K562 (cell line): ENCODE data around the gene ZNF775. TPM values are rescaled to one million over a fixed set of nuclear protein-coding genes. Genes with fewer than 3 reads are reported as not detected.

Source experiments
- ATAC-seq: fragments of 200-7000 bp; cut with Tn5 transposase; 3 replicates; pipeline ENCODE4 v1.9.1; 2020; ENCODE audit warnings: moderate library complexity
- BruUV-seq: library from RNA; stranded (reverse); fragments of 400-500 nt; replicated peaks from 2 replicates; lab custom pipeline; 2021; lab: Mats Ljungman, UMichigan
- CTCF ChIA-PET: fragments of 300-600 bp; formaldehyde crosslinking; extraction: SDS; loops from one replicate; lab custom pipeline; 2021; ENCODE audit warnings: low intra/inter-chr PET ratio; lab: Yijun Ruan, JAX
- POLR2A ChIA-PET: fragments of 300-600, 350-650 bp; sonication (Branson Sonifier 250); formaldehyde crosslinking; extraction: SDS; loops from one replicate; lab custom pipeline; 2021; ENCODE audit warnings: antibody characterized with exemption, inconsistent platforms; lab: Yijun Ruan, JAX
- DNase-seq, 4 experiments: peaks; one replicate each; pipeline versions ENCODE4 v3.0.0 to v3.0.0-alpha.2; 2011 to 2018; ENCODE audit warnings: low spot score in 3 of 4, mixed read lengths in 3 of 4; ENCODE audit errors: extremely low read depth in 1 of 4
- FAIRE-seq: peaks from 2 replicates; lab custom pipeline; 2011; peaks lifted over from hg19 to GRCh38; lab: Jason Lieb, UNC
- H2AFZ ChIP-seq: 2 replicates; pipeline ENCODE4 v1.6.0; 2011; ENCODE audit warnings: low read depth, low read length, control low read depth, inconsistent platforms
- H3K27ac ChIP-seq: fragments of 200-600 bp; 3 replicates; pipeline ENCODE4 v1.8.0; 2011; ENCODE audit warnings: low read depth, mild to moderate bottlenecking, control low read depth, inconsistent platforms, low read length, moderate library complexity, mixed read lengths; ENCODE audit errors: extremely low read depth
- H3K27me3 ChIP-seq, 2 experiments: fragments of 300-600 bp in 1 of 2; 2 replicates in 1 of 2; 3 replicates in 1 of 2; pipeline versions ENCODE4 v1.6.0 to v1.8.0; 2011; ENCODE audit warnings: inconsistent platforms in 2 of 2, low read length in 2 of 2, mild to moderate bottlenecking in 1 of 2, mixed read lengths in 1 of 2, moderate library complexity in 1 of 2; ENCODE audit not compliant: control insufficient read depth in 2 of 2, insufficient read depth in 2 of 2
- H3K36me3 ChIP-seq: fragments of 300-600 bp; 3 replicates; pipeline ENCODE4 v1.8.0; 2011; ENCODE audit warnings: mild to moderate bottlenecking, low read length, inconsistent platforms; ENCODE audit not compliant: control insufficient read depth, insufficient read depth
- H3K4me1 ChIP-seq, 2 experiments: fragments of 200-600 bp in 1 of 2; replicated peaks in 1 of 2; 2 replicates in 1 of 2; 3 replicates in 1 of 2; pipeline versions ENCODE4 v1.5.1 to v1.8.0; 2011; ENCODE audit warnings: inconsistent platforms in 2 of 2, low read length in 2 of 2, mild to moderate bottlenecking in 1 of 2, mixed read lengths in 1 of 2, moderate library complexity in 1 of 2; ENCODE audit not compliant: control insufficient read depth in 2 of 2, insufficient read depth in 2 of 2
- H3K4me2 ChIP-seq: 2 replicates; pipeline ENCODE4 v1.6.1; 2011; ENCODE audit warnings: low read length, control low read depth, inconsistent platforms, mixed read lengths; ENCODE audit not compliant: insufficient read depth
- H3K4me3 ChIP-seq: fragments of 200-600 bp; sonication (generic), shearing (Covaris generic); 2 replicates; pipeline ENCODE4 v1.5.1; 2016; ENCODE audit warnings: control low read depth, inconsistent platforms
- H3K79me2 ChIP-seq: fragments of 200-600 bp; 3 replicates; pipeline ENCODE4 v1.8.0; 2011; ENCODE audit warnings: low read length, inconsistent platforms; ENCODE audit not compliant: control insufficient read depth, insufficient read depth
- H3K9ac ChIP-seq, 2 experiments: 2 replicates each; pipeline versions ENCODE4 v1.6.0 to v1.6.1; 2011; ENCODE audit warnings: low read depth in 2 of 2, low read length in 2 of 2, control low read depth in 1 of 2, inconsistent platforms in 1 of 2, mild to moderate bottlenecking in 1 of 2, mixed read lengths in 1 of 2; ENCODE audit not compliant: insufficient read depth in 1 of 2
- H3K9me1 ChIP-seq: one replicate; pipeline ENCODE4 v1.6.0; 2011; ENCODE audit warnings: inconsistent platforms, mild to moderate bottlenecking, low read length, moderate library complexity; ENCODE audit not compliant: control insufficient read depth, insufficient read depth
- H3K9me3 ChIP-seq: replicated peaks from 2 replicates; pipeline ENCODE4 v1.5.1; 2011; ENCODE audit warnings: low read depth, low read length, inconsistent platforms; ENCODE audit not compliant: control insufficient read depth, insufficient read depth
- H4K20me1 ChIP-seq: replicated peaks from 2 replicates; pipeline ENCODE4 v1.6.1; 2011; ENCODE audit warnings: low read length, inconsistent platforms, mixed read lengths; ENCODE audit not compliant: control insufficient read depth, insufficient read depth
- ARID2 ChIP-seq: fragments of 450-650 bp; IDR thresholded peaks from 2 replicates; pipeline ENCODE4 v1.6.1; 2017; ENCODE audit warnings: antibody characterized with exemption, mild to moderate bottlenecking
- CEBPB ChIP-seq: fragments of 450-650 bp; IDR thresholded peaks from 2 replicates; pipeline ENCODE4 v1.6.1; 2016; ENCODE audit warnings: missing genetic modification characterization, missing compliant biosample characterization
- CEBPG ChIP-seq, 3 experiments: fragments of 200-800 bp in 1 of 3; sonication (Bioruptor generic) in 1 of 3; sonication (generic) in 1 of 3; formaldehyde crosslinking in 1 of 3; IDR thresholded peaks in 2 of 3; conservative IDR thresholded peaks in 1 of 3; 2 replicates each; pipeline versions ENCODE4 v1.6.1 to v1.8.0; 2016 to 2022; ENCODE audit warnings: missing compliant biosample characterization in 2 of 3, missing genetic modification characterization in 2 of 3, mild to moderate bottlenecking in 1 of 3, missing genetic modification reagents in 1 of 3
- ELF2 ChIP-seq: fragments of 250-450 bp; sonication (Bioruptor Pico); IDR thresholded peaks from 2 replicates; pipeline ENCODE4 v1.5.0; 2021; ENCODE audit warnings: mild to moderate bottlenecking
- ETV5 ChIP-seq: sonication (generic); formaldehyde crosslinking; IDR thresholded peaks from 2 replicates; pipeline ENCODE4 v1.4.0; 2020; ENCODE audit warnings: low read depth, mild to moderate bottlenecking, missing genetic modification reagents
- FOXA1 ChIP-seq: fragments of 450-650 bp; IDR thresholded peaks from 2 replicates; pipeline ENCODE4 v1.6.1; 2016; ENCODE audit warnings: mild to moderate bottlenecking, borderline replicate concordance
- JUN ChIP-seq, 2 experiments: sonication (generic) in 1 of 2; formaldehyde crosslinking in 1 of 2; IDR thresholded peaks; 2 replicates each; pipeline versions ENCODE4 v1.6.1 to v1.8.0; 2012 to 2022; ENCODE audit warnings: borderline replicate concordance in 2 of 2, mild to moderate bottlenecking in 2 of 2, improper control_type of control experiment in 1 of 2, low read depth in 1 of 2, low read length in 1 of 2, missing genetic modification reagents in 1 of 2
- LARP7 ChIP-seq: fragments of 450-650 bp; IDR thresholded peaks from 2 replicates; pipeline ENCODE4 v1.6.1; 2016
- NCOA6 ChIP-seq: fragments of 450-650 bp; IDR thresholded peaks from 2 replicates; pipeline ENCODE4 v1.6.1; 2017; ENCODE audit warnings: mild to moderate bottlenecking
- PYGO2 ChIP-seq: fragments of 450-650 bp; IDR thresholded peaks from 2 replicates; pipeline ENCODE4 v1.6.1; 2016; ENCODE audit warnings: mild to moderate bottlenecking, missing genetic modification characterization, moderate library complexity, missing compliant biosample characterization
- RBM25 ChIP-seq: fragments of 200-400 bp; formaldehyde crosslinking; IDR thresholded peaks from 2 replicates; pipeline ENCODE4 v1.6.1; 2018; ENCODE audit warnings: low read length, low read depth, moderate library complexity; ENCODE audit not compliant: severe bottlenecking
- ZFP36 ChIP-seq: fragments of 150-350 bp; IDR thresholded peaks from 2 replicates; pipeline ENCODE4 v1.6.1; 2018; ENCODE audit warnings: low read length, low read depth; ENCODE audit not compliant: partially characterized antibody
- ZNF121 ChIP-seq: sonication (generic); formaldehyde crosslinking; conservative IDR thresholded peaks from 2 replicates; pipeline ENCODE4 v1.8.0; 2022; ENCODE audit warnings: missing genetic modification reagents
- ZNF212 ChIP-seq: fragments of 450-650 bp; formaldehyde crosslinking; IDR thresholded peaks from 2 replicates; pipeline ENCODE4 v1.4.0; 2020; ENCODE audit warnings: mild to moderate bottlenecking
- ZNF263 ChIP-seq: sonication (generic); formaldehyde crosslinking; IDR thresholded peaks from 2 replicates; pipeline ENCODE4 v1.8.0; 2022; ENCODE audit warnings: mild to moderate bottlenecking, missing genetic modification reagents, borderline replicate concordance
- ZNF41 ChIP-seq: fragments of 250-450 bp; sonication (Bioruptor Pico); conservative IDR thresholded peaks from 2 replicates; pipeline ENCODE4 v1.4.0; 2020; ENCODE audit warnings: mild to moderate bottlenecking
- WGBS: fragments of 100-300 bp; shearing (Covaris generic); methylation state at CpG from one replicate; pipeline ENCODE4 v1.1.6; 2016; ENCODE audit warnings: low coverage, mixed read lengths; ENCODE audit not compliant: insufficient coverage; ENCODE audit errors: missing lambda C conversion rate; 5-methylcytosine and 5-hydroxymethylcytosine counted together
- in situ Hi-C: fragments of 300-500 bp; cut with MboI; formaldehyde crosslinking; loops from 4 replicates; pipeline ENCODE4 v1.15.0; 2018; ENCODE audit warnings: inconsistent platforms, mixed read lengths
- intact Hi-C: fragments of 100-400 bp; cut with micrococcal nuclease; formaldehyde crosslinking; loops from 2 replicates; pipeline ENCODE4 v1.14.2; 2022
- polyA plus RNA-seq, 8 experiments: library from polyadenylated mRNA; depleted of rRNA in 4 of 8; stranded (reverse) in 5 of 8; unstranded in 3 of 8; fragments of >200 nt; fragmentation: Nextera tagmentation in 2 of 8; fragmentation: Illumina TruSeq in 1 of 8; extraction: Ambion mirVana in 2 of 8; extraction: Trizol in 1 of 8; gene quantifications; 2 replicates each; pipeline versions ENCODE4 v1.2.1 to v1.2.3, GENCODE V29; 2011 to 2014; ENCODE audit warnings: inconsistent platforms in 1 of 8, missing spikeins in 1 of 8
- total RNA-seq, 7 experiments: library from RNA; depleted of rRNA in 6 of 7; stranded (reverse); fragments of >200 nt in 6 of 7; fragmentation: Illumina TruSeq in 2 of 7; extraction: Trizol in 2 of 7; gene quantifications; 2 replicates each; pipeline versions ENCODE4 v1.2.1 to v1.2.3, GENCODE V29; 2011 to 2021; ENCODE audit warnings: low replicate concordance in 1 of 7
- TF ChIP-seq, protein P1 (sequence below): fragments of 250-450 bp; sonication (Bioruptor Pico); IDR thresholded peaks from 2 replicates; pipeline ENCODE4 v1.4.0; 2020; ENCODE audit warnings: mild to moderate bottlenecking, moderate library complexity
- TF ChIP-seq, protein P2 (sequence below): sonication (generic); formaldehyde crosslinking; IDR thresholded peaks from 2 replicates; pipeline ENCODE4 v1.8.1; 2023; ENCODE audit warnings: mild to moderate bottlenecking, missing genetic modification reagents, moderate library complexity

Gene ZNF775
- total and polyA plus RNA-seq, 9 of the 15 experiments (the other 6 are each of a cell fraction or from before 2014, with no cell fraction given), result 0.04 to 18.7 (median 4.9) TPM

DNA sequence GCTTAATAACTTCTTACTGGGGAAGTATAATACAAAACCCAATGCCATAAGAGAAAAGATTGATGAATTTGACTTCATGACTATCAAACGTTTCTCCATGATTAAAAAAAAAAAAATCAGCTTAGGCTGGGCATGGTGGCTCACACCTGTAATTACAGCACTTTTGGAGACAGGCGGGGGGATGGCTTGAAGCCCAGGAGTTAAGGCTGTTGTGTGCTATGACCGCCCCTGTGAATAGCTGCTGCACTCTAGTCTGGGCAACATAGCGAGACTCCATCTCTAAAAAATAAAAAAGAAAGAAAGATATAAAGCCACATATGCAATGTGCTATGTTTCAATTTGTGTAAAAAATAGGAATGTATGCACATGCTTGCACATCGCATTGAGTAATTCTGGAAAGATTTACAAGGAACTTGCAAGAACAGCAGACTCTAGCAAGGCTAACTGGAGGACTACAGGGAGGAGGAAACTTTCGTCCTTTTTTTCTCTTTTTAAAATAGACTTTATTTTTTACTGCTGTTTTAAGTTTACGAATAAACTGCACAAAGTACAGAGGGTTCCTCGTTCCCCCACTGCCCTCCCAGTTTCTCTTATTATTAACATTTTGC lies 27.4 kb upstream of the ZNF775 start:
- Histone ChIP-seq H4K20me1 (no peaks in the 10 kb centered on the region), H3K27ac (no peak overlapping the region), H3K9me3 (no peaks in the 10 kb centered on the region), H3K9ac (no peak overlapping the region), H3K36me3 (no peaks in the 10 kb centered on the region), H2AFZ (peak overlapping the region; percentile 32), H3K79me2 (no peaks in the 10 kb centered on the region), H3K4me3 (no peak overlapping the region), H3K4me2 (no peak overlapping the region), H3K9me1 (no peaks in the 10 kb centered on the region), H3K4me1 (peaks cover 14 to 15% of the 10 kb centered on the region in 2 experiments; a peak in 4 of 5 replicates)
- FAIRE-seq (no peak), DNase-seq (no peak), ATAC-seq (peak; percentile 71)
- POLR2A ChIA-PET, result interaction anchor here (0.6 kb wide), 1 partner anchor 48 kb away, joined by 3 read pairs; no protein-coding TSS in a partner anchor
- in situ Hi-C loops (no loop called here), intact Hi-C loops (loop anchor here (10.0 kb wide), 1 partner anchor 403 kb away; no protein-coding TSS in a partner anchor)
- WGBS, result 21% methylated on average over 8 of the region's 8 CpGs
- no TSS peak for BruUV-seq
- CTCF ChIA-PET, result interaction anchor here (1.0 kb wide), 1 partner anchor 97 kb away, joined by 3 read pairs; no protein-coding TSS in a partner anchor
- TF ChIP-seq ZNF121 (CRISPR knock-in tag), result peak; percentile 27; the same call in 1 of the 2 replicates
- TF ChIP-seq, protein P1, sequence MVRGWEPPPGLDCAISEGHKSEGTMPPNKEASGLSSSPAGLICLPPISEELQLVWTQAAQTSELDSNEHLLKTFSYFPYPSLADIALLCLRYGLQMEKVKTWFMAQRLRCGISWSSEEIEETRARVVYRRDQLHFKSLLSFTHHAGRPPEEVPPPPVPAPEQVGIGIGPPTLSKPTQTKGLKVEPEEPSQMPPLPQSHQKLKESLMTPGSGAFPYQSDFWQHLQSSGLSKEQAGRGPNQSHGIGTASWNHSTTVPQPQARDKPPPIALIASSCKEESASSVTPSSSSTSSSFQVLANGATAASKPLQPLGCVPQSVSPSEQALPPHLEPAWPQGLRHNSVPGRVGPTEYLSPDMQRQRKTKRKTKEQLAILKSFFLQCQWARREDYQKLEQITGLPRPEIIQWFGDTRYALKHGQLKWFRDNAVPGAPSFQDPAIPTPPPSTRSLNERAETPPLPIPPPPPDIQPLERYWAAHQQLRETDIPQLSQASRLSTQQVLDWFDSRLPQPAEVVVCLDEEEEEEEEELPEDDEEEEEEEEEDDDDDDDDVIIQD (CRISPR knock-in tag), result no peak
- TF ChIP-seq, protein P2, sequence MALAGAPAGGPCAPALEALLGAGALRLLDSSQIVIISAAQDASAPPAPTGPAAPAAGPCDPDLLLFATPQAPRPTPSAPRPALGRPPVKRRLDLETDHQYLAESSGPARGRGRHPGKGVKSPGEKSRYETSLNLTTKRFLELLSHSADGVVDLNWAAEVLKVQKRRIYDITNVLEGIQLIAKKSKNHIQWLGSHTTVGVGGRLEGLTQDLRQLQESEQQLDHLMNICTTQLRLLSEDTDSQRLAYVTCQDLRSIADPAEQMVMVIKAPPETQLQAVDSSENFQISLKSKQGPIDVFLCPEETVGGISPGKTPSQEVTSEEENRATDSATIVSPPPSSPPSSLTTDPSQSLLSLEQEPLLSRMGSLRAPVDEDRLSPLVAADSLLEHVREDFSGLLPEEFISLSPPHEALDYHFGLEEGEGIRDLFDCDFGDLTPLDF (CRISPR knock-in tag), result no peak
- TF ChIP-seq PYGO2, result no peak
- no peak for TF ChIP-seq ARID2
- no peak for TF ChIP-seq ZNF212
- no peak for TF ChIP-seq ZNF41 (CRISPR knock-in tag)
- TF ChIP-seq FOXA1, result no peak
- peak; percentile 4 for TF ChIP-seq RBM25
- no peak for TF ChIP-seq ETV5 (CRISPR knock-in tag)
- TF ChIP-seq ELF2 (CRISPR knock-in tag), result no peak
- TF ChIP-seq CEBPG (CRISPR knock-in tag; IDR thresholded peaks at IDR 0.05), result peak; percentile 13; the same call in 1 of the 2 replicates
- no peak for TF ChIP-seq CEBPG (tag; conservative IDR thresholded peaks at IDR 0.05 in 1 of 2, IDR thresholded peaks at IDR 0.05 in 1 of 2)
- TF ChIP-seq CEBPB (tag), result 0 out of 2 replicates have a peak, but pooled peaks have one; percentile 6
- 0 out of 2 replicates have a peak, but pooled peaks have one; percentile 21 for TF ChIP-seq ZNF263
- TF ChIP-seq LARP7, result 0 out of 2 replicates have a peak, but pooled peaks have one; percentile 27
- TF ChIP-seq ZFP36, result peak; percentile 24
- TF ChIP-seq JUN (IDR thresholded peaks at IDR 0.05; ENCODE audit: borderline replicate concordance, low read depth, low read length), result no peak
- 0 out of 2 replicates have a peak, but pooled peaks have one; percentile 45 for TF ChIP-seq JUN (CRISPR knock-in tag; IDR thresholded peaks at IDR 0.05; ENCODE audit: borderline replicate concordance)
- no peak for TF ChIP-seq NCOA6
- TF ChIP-seq, all 486 proteins: peak for 8
- H3K27me3 ChIP-seq, result peaks cover 0 to under 1% of the 10 kb centered on the region in 2 experiments; a peak in 2 of 5 replicates
